HG03571 (cell line): ENCODE results near the gene ARHGEF4.

ENCODE experiments used
- ATAC-seq: cut with Tn5 transposase; IDR thresholded peaks from one replicate; pipeline ENCODE4 v1.9.1; 2021; ENCODE audit not compliant: unreplicated experiment

ARHGEF4 gene

GRCh38 chr2:131006561-131006960, 169.8 kb downstream of the ARHGEF4 start:
- no peak for ATAC-seq

- no peak for ATAC-seq
Measured at GRCh38 chr2:131008967-131009366, 172.3 kb downstream of the ARHGEF4 start.

- no peak for ATAC-seq
Measured at GRCh38 chr2:131009713-131010475, 173.2 kb downstream of the ARHGEF4 start.

- no peak for ATAC-seq
Measured at GRCh38 chr2:131010566-131010965, 173.9 kb downstream of the ARHGEF4 start.

- no peak for ATAC-seq
Measured at GRCh38 chr2:131011486-131011885, 174.8 kb downstream of the ARHGEF4 start.

GRCh38 chr2:131014141-131014540, 177.4 kb downstream of the ARHGEF4 start:
- ATAC-seq: no peak

- ATAC-seq: no peak
Measured at GRCh38 chr2:131015764-131016163, 179.1 kb downstream of the ARHGEF4 start.

GRCh38 chr2:131016826-131017741, 180.4 kb downstream of the ARHGEF4 start:
- ATAC-seq: no peak

GRCh38 chr2:131022731-131023130, 186.0 kb downstream of the ARHGEF4 start:
- ATAC-seq: no peak

GRCh38 chr2:131023758-131024157, 187.0 kb downstream of the ARHGEF4 start:
- ATAC-seq: no peak

GRCh38 chr2:131026919-131027318, 190.2 kb downstream of the ARHGEF4 start:
- ATAC-seq: no peak

GRCh38 chr2:131027566-131028528, 191.1 kb downstream of the ARHGEF4 start:
- ATAC-seq: no peak

- no peak for ATAC-seq
Measured at GRCh38 chr2:131029812-131030211, 193.1 kb downstream of the ARHGEF4 start.

GRCh38 chr2:131030478-131030971, 193.8 kb downstream of the ARHGEF4 start:
- no peak for ATAC-seq

- no peak for ATAC-seq
Measured at GRCh38 chr2:131031431-131031841, 194.7 kb downstream of the ARHGEF4 start.

- ATAC-seq: no peak
Measured at GRCh38 chr2:131031875-131032274, 195.2 kb downstream of the ARHGEF4 start.

GRCh38 chr2:131032393-131032836, 195.7 kb downstream of the ARHGEF4 start:
- no peak for ATAC-seq

- ATAC-seq: no peak
Measured at GRCh38 chr2:131033786-131034121, 197.0 kb downstream of the ARHGEF4 start.

GRCh38 chr2:131034122-131035051, 197.7 kb downstream of the ARHGEF4 start:
- no peak for ATAC-seq
